ENCODE results near the gene NIPAL1.
"Not testable (repeated sequence)": the region's sequence is repeated elsewhere in the genome, so short reads cannot be mapped to it uniquely, and the experiment has no call there.

The NIPAL1 gene

GRCh38 chr4:48016141-48017107, at the start of gene NIPAL1, which contains the start of gene CNGA1:
TSS of gene NIPAL1 (plus strand) at chr4:48016772. CDS start at chr4:48016840, 68 bp downstream.
TSS of gene CNGA1 (minus strand) at chr4:48016681. CDS start at chr4:47952689, 63,992 bp downstream.
- peak; percentile 35 for DNase-seq (ENCODE audit: low read depth, low spot score)

DNA sequence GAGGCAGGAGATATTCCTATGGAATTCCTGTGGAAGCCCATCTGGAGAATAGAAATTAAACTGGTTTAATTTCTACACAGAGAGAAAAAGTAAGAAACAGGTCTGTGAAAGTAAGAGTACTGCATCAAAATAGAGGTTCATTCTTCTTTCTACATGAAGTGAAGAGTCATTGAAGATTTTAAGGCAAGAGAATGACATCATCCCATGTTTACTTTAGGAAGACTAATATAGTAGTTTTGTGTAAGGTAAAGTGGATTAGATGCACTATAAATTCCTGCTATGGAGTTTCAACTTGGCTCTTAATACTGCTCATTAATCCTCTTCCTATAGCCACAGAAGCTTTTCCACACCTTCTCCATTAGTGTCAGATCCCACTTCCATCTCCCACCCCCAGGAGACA, 47.7 kb upstream of the NIPAL1 start:
- no peak for DNase-seq (ENCODE audit: low read depth, low spot score)

DNA sequence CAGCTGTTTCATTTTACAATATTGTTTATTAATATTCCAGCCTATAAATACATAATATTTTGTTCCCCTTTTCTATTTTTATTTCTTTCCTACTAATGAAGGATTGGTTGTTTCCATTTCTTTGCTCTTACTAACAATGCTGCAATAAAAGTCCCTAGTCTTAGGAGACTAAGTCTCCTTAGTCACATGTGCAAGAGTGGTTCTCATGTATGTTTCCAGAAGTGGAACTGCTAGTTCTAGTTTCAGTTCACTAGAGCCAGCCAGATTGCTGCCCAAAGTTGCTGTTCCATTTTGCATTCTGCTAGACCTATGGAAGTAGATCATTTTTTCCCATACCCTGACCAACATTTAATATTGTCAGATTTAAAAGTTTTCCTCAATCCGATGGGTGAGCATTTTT, 44.4 kb upstream of the NIPAL1 start:
- no peak for DNase-seq (ENCODE audit: low read depth, low spot score)

DNA sequence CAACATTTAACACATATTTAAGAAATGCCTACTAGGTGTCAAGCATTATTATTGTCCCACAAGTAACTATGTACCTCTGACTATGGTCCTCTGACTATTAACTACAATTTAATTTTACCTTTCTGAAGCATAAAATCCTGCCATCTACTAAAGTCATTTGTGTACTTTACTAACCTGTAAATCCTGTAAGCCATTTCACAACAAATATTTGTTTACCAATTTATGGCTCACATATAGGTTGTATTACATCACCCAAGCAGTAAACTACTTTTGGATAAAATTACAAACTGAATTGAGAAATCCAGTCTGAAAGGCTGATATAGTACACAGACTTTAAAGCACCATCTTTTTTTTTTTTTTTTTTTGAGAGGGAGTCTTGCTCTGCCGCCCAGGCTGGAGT, 43.9 kb upstream of the NIPAL1 start:
- no peak for DNase-seq (ENCODE audit: low read depth, low spot score)

GRCh38 chr4:47974566-47974965, 42.0 kb upstream of the NIPAL1 start:
- no peak for DNase-seq (ENCODE audit: low read depth, low spot score)

- no peak for DNase-seq (ENCODE audit: low read depth, low spot score)
Measured at GRCh38 chr4:47990145-47990544, 26.4 kb upstream of the NIPAL1 start.

DNA sequence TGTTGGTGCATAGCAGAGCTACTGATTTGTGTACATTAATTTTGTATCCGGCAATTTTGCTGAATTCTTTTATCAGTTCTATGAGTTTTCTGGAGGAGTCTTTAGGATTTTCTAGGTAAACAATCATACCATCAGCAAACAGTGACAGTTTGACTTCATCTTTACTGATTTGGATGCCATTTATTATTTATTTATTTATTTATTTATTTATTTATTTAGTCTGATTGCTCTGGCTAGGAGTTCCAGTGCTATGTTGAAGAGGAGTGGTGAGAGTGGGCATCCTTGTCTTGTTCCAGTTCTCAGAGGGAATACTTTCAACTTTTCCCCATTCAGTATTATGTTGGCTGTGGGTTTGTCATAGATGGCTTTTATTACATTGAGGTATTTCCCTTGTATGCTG, 24.1 kb upstream of the NIPAL1 start:
- not testable (repeated sequence) for DNase-seq (ENCODE audit: low read depth, low spot score)

GRCh38 chr4:47996021-47996420, 20.6 kb upstream of the NIPAL1 start:
- no peak for DNase-seq (ENCODE audit: low read depth, low spot score)

DNA sequence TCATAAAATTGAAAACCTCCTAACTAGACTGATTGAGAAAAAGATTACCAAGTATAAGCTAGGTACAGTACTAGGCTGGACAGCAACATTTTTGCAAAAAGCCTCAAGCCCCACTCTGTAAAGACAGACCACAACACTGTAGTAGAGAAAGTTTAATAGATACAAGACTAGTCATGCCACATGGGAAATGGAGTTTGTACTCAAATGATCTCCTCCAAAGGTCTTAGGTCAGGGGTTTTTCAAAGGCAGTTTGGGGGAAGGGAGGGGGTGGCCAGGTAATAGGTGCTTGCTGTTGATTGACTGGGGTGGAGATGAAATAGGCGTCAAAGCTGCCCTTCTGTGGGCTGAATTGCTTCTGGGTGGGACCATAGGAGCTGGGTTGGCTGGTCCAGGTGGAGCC, 14.3 kb upstream of the NIPAL1 start:
- no peak for DNase-seq (ENCODE audit: low read depth, low spot score)

GRCh38 chr4:48003568-48003967, 13.0 kb upstream of the NIPAL1 start:
- not testable (repeated sequence) for DNase-seq (ENCODE audit: low read depth, low spot score)

DNA sequence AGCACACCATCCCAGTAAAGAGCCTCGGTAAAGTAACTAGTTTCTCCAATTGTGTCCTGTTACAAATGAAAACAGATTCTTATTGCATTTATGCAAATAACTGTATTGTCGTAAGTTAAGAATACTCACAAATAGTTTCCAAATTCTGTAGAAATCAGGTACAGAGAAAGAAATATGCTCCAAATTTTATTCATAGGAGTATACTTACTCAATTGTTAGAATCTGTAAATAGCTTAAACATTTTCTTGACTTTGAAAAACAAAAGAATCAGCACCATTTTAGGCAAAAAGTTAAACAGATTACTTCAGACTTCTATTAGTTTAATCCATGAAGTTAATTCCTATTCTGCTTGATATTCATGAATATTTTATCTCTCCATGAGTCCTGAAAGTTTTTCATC, 10.8 kb upstream of the NIPAL1 start:
- no peak for DNase-seq (ENCODE audit: low read depth, low spot score)

DNA sequence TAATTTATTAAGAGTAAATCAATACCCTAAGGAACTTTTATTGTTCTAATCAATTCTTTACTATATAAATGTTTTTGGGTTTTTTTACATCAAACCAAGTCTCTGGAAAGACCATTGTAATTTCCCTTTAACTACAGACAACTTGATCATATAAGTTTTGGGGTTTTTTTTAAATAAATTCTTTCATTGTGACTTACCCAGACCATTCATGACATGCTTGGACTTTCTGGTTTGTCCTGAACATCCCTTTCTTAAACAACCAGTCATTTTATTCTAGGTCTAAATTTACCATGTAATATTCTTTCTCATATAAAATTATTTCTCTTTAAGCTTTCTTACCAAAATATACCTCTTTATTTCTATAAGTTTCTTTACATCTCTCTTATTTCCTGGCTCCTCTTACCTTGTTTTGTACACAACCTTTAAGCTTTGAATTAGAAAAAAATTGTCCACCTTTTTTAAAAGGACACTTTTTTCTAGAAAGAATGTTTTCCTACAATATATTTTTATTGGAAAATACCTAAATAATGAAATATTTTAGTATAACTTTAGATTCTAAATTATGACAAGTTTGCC, 8.5 kb upstream of the NIPAL1 start:
- no peak for DNase-seq (ENCODE audit: low read depth, low spot score)

- DNase-seq (ENCODE audit: low read depth, low spot score), result not testable (repeated sequence)
Measured at GRCh38 chr4:48010906-48011305, 5.7 kb upstream of the NIPAL1 start.

DNA sequence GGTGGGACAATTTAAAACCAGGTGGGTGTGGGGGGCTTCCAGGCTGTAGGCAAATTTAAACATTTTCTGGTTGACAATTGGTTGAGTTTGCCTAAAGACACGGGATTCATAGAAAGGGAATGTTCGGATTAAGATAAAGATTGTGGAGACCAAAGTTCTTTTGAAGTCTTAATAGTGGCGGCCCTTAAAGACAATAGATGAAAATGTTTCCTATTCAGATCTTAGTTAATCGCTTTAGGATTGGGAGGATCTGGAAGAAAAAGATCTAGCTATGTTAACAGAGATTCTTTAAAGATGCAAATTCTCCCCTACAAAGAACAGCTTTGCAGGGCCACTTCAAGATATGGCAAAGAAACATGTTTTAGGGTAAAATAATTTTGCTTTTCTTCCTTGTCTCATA, 4.8 kb upstream of the NIPAL1 start:
- no peak for DNase-seq (ENCODE audit: low read depth, low spot score)

- no peak for DNase-seq (ENCODE audit: low read depth, low spot score)
Measured at GRCh38 chr4:48012824-48013223, 3.7 kb upstream of the NIPAL1 start.

- DNase-seq (ENCODE audit: low read depth, low spot score), result no peak
Measured at GRCh38 chr4:48015216-48015615, 1.4 kb upstream of the NIPAL1 start.

GRCh38 chr4:48015678-48016077, 894 bp upstream of the NIPAL1 start:
- DNase-seq (ENCODE audit: low read depth, low spot score), result no peak

- DNase-seq (ENCODE audit: low read depth, low spot score), result no peak
Measured at GRCh38 chr4:48017108-48017571, 568 bp downstream of the NIPAL1 start.

- no peak for DNase-seq (ENCODE audit: low read depth, low spot score)
Measured at GRCh38 chr4:48018112-48018511, 1.5 kb downstream of the NIPAL1 start.

- no peak for DNase-seq (ENCODE audit: low read depth, low spot score)
Measured at GRCh38 chr4:48021100-48021499, 4.5 kb downstream of the NIPAL1 start.

GRCh38 chr4:48022192-48022799, 5.7 kb downstream of the NIPAL1 start:
- DNase-seq (ENCODE audit: low read depth, low spot score), result no peak

GRCh38 chr4:48024522-48024921, 8.0 kb downstream of the NIPAL1 start:
- DNase-seq (ENCODE audit: low read depth, low spot score), result no peak
